ENCODE measurements around the gene LAMP5. TPM values are rescaled to one million over a fixed set of nuclear protein-coding genes. Genes with fewer than 3 reads are reported as not detected.

Gene LAMP5
- total RNA-seq, 6 experiments from 2014 or later: 0.10 TPM; not detected in 5

GRCh38 chr20:9535449-9535848, 21.1 kb downstream of the LAMP5 start:
- DNase-seq: no peak
- H3K4me1 ChIP-seq: no peaks in the 10 kb centered on the region
- TF ChIP-seq CTCF (IDR thresholded peaks at IDR 0.05) (no peak), POLR2A (IDR thresholded peaks at IDR 0.05) (no peak)
- intact Hi-C loops (cut with DNase I): no loop called here
- H3K4me3 ChIP-seq: no peak overlapping the region
- H3K27ac ChIP-seq: no peak overlapping the region
- H3K27me3 ChIP-seq: no peaks in the 10 kb centered on the region
- H3K36me3 ChIP-seq: no peaks in the 10 kb centered on the region
- WGBS (ENCODE audit: insufficient coverage, low coverage, low lambda C conversion rate, missing lambda C conversion rate): 57% methylated on average over 2 of the region's 2 CpGs
- H3K9me3 ChIP-seq: no peaks in the 10 kb centered on the region
- no peak for ATAC-seq

DNA sequence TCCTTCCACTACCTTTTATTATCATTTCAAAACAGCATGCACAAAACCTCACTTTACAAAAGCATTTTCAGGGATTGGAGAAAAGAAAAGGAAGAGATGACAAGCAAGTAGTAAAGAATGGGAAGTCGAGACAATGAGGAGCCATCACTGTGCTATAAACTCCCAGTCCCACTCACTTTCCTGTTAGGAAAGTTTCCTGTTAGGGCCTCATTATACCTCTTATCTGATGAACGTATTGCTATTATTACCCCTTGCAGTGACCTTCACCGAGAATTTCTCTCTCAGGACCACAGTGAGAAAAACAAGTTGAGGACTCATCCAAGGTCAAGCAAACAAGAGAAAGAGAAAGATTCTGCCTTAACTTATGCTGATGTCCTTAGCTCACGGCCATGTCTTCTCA, 28.8 kb downstream of the LAMP5 start:
- DNase-seq: no peak
- H3K36me3 ChIP-seq: no peaks in the 10 kb centered on the region
- no peak overlapping the region for H3K27ac ChIP-seq
- no peak overlapping the region for H3K4me3 ChIP-seq
- TF ChIP-seq CTCF (IDR thresholded peaks at IDR 0.05) (no peak), POLR2A (IDR thresholded peaks at IDR 0.05) (no peak)
- WGBS (ENCODE audit: insufficient coverage, low coverage, low lambda C conversion rate, missing lambda C conversion rate): 31% methylated on average over 4 of the region's 4 CpGs
- intact Hi-C loops (cut with DNase I): no loop called here
- H3K27me3 ChIP-seq: no peaks in the 10 kb centered on the region
- H3K4me1 ChIP-seq: no peaks in the 10 kb centered on the region
- no peak for ATAC-seq
- H3K9me3 ChIP-seq: no peaks in the 10 kb centered on the region

DNA sequence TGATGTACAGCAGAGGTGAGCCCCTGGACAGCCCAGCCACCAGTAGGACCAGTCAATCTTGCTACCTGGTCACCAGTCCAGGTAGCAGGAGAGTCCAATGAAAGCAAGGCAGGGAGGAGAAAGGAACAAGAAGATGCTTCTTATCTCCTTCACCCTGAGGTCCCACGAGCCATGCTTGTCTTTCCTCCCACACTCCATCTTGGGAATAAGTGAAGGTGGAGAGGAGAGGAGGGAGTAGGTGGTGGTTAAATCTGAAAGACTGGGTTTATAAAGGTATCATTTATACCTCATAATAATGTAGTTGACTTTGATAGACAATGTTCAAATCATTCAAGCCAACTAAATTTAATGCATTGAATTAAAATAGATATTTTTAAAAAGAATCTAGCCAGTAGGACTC, 35.9 kb downstream of the LAMP5 start:
- intact Hi-C loops (cut with DNase I): no loop called here
- TF ChIP-seq POLR2A (IDR thresholded peaks at IDR 0.05) (no peak), CTCF (IDR thresholded peaks at IDR 0.05) (no peak)
- 56% methylated on average over 1 of the region's 1 CpG for WGBS (ENCODE audit: insufficient coverage, low coverage, low lambda C conversion rate, missing lambda C conversion rate)

GRCh38 chr20:9550871-9551270, 36.5 kb downstream of the LAMP5 start:
- Histone ChIP-seq H3K27ac (no peak overlapping the region), H3K36me3 (no peaks in the 10 kb centered on the region), H3K9me3 (no peaks in the 10 kb centered on the region), H3K27me3 (no peaks in the 10 kb centered on the region), H3K4me3 (no peak overlapping the region), H3K4me1 (no peaks in the 10 kb centered on the region)
- no peak for TF ChIP-seq POLR2A (IDR thresholded peaks at IDR 0.05)
- no peak for TF ChIP-seq CTCF (IDR thresholded peaks at IDR 0.05)
- WGBS (ENCODE audit: insufficient coverage, low coverage, low lambda C conversion rate, missing lambda C conversion rate): 58% methylated on average over 2 of the region's 2 CpGs
- intact Hi-C loops (cut with DNase I): no loop called here
- ATAC-seq (no peak), DNase-seq (no peak)

More for the DNA sequence above, 35.9 kb downstream of the LAMP5 start:
- no peaks in the 10 kb centered on the region for H3K9me3 ChIP-seq
- no peaks in the 10 kb centered on the region for H3K4me1 ChIP-seq
- DNase-seq: no peak
- H3K4me3 ChIP-seq: no peak overlapping the region
- H3K27me3 ChIP-seq: no peaks in the 10 kb centered on the region
- H3K36me3 ChIP-seq: no peaks in the 10 kb centered on the region
- no peak overlapping the region for H3K27ac ChIP-seq
- no peak for ATAC-seq
